ENCODE results near the gene ALOX12B. TPM values are rescaled to one million over a fixed set of nuclear protein-coding genes. Genes with fewer than 3 reads are reported as not detected.

The ALOX12B gene
- total and polyA plus RNA-seq, 2 of the 13 experiments (the other 11 are each of a cell fraction or from before 2014, with no cell fraction given): 0.13 TPM; not detected in 1

- TF ChIP-seq PATZ1 (CRISPR knock-in tag; IDR thresholded peaks at IDR 0.05) (no peak), ZSCAN5A (CRISPR knock-in tag; IDR thresholded peaks at IDR 0.05; ENCODE audit: borderline replicate concordance) (no peak), ZNF777 (CRISPR knock-in tag; IDR thresholded peaks at IDR 0.05) (0 out of 2 replicates have a peak, but pooled peaks have one; percentile 15), NFE2 (CRISPR knock-in tag; IDR thresholded peaks at IDR 0.05) (no peak), KDM6A (CRISPR knock-in tag; IDR thresholded peaks at IDR 0.05; ENCODE audit: low read depth) (no peak), ZFP36 (IDR thresholded peaks at IDR 0.05; ENCODE audit: borderline replicate concordance, low read depth, low read length, partially characterized antibody) (no peak), FOXJ3 (CRISPR knock-in tag; IDR thresholded peaks at IDR 0.05; ENCODE audit: borderline replicate concordance) (no peak), SNAI1 (CRISPR knock-in tag; IDR thresholded peaks at IDR 0.05; ENCODE audit: borderline replicate concordance) (no peak), HNRNPUL1 (IDR thresholded peaks at IDR 0.05; ENCODE audit: low read depth, low read length) (no peak), ZBTB7B (CRISPR knock-in tag; IDR thresholded peaks at IDR 0.05) (0 out of 2 replicates have a peak, but pooled peaks have one; percentile 50), ZBTB46 (CRISPR knock-in tag; IDR thresholded peaks at IDR 0.05; ENCODE audit: borderline replicate concordance) (no peak), ZNF891 (CRISPR knock-in tag; IDR thresholded peaks at IDR 0.05) (no peak), SNAPC2 (CRISPR knock-in tag; IDR thresholded peaks at IDR 0.05) (no peak), ETV5 (CRISPR knock-in tag; IDR thresholded peaks at IDR 0.05; ENCODE audit: borderline replicate concordance) (no peak), SPEN (CRISPR knock-in tag; IDR thresholded peaks at IDR 0.05; ENCODE audit: low read depth) (no peak), HINFP (CRISPR knock-in tag; IDR thresholded peaks at IDR 0.05; ENCODE audit: low read depth) (peak; percentile 33; the same call in 1 of the 2 replicates), NPAS2 (CRISPR knock-in tag; IDR thresholded peaks at IDR 0.05; ENCODE audit: borderline replicate concordance) (no peak)
- TF ChIP-seq, protein P1, sequence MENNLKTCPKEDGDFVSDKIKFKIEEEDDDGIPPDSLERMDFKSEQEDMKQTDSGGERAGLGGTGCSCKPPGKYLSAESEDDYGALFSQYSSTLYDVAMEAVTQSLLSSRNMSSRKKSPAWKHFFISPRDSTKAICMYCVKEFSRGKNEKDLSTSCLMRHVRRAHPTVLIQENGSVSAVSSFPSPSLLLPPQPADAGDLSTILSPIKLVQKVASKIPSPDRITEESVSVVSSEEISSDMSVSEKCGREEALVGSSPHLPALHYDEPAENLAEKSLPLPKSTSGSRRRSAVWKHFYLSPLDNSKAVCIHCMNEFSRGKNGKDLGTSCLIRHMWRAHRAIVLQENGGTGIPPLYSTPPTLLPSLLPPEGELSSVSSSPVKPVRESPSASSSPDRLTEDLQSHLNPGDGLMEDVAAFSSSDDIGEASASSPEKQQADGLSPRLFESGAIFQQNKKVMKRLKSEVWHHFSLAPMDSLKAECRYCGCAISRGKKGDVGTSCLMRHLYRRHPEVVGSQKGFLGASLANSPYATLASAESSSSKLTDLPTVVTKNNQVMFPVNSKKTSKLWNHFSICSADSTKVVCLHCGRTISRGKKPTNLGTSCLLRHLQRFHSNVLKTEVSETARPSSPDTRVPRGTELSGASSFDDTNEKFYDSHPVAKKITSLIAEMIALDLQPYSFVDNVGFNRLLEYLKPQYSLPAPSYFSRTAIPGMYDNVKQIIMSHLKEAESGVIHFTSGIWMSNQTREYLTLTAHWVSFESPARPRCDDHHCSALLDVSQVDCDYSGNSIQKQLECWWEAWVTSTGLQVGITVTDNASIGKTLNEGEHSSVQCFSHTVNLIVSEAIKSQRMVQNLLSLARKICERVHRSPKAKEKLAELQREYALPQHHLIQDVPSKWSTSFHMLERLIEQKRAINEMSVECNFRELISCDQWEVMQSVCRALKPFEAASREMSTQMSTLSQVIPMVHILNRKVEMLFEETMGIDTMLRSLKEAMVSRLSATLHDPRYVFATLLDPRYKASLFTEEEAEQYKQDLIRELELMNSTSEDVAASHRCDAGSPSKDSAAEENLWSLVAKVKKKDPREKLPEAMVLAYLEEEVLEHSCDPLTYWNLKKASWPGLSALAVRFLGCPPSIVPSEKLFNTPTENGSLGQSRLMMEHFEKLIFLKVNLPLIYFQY (CRISPR knock-in tag; IDR thresholded peaks at IDR 0.05; ENCODE audit: borderline replicate concordance): peak; percentile 53; the same call in 1 of the 2 replicates
These were observed 37.8 kb upstream of the ALOX12B start (continued) for GRCh38 chr17:8125154-8125946.

Measured in HepG2 (cell line).